IMR-90 (cell line): ENCODE results near the gene LENG1. TPM values are rescaled to one million over a fixed set of nuclear protein-coding genes. Genes with fewer than 3 reads are reported as not detected.

Experiments used
- ATAC-seq: fragments of 200-7000 bp; cut with Tn5 transposase; 2 replicates; pipeline ENCODE4 v1.9.1; 2020; ENCODE audit warnings: low read depth, mild to moderate bottlenecking, moderate library complexity
- BruUV-seq: library from RNA; stranded (reverse); fragments of 400-500 nt; replicated peaks from 2 replicates; lab custom pipeline; 2021; lab: Mats Ljungman, UMichigan
- CTCF ChIA-PET: fragments of 300-600 bp; formaldehyde crosslinking; extraction: SDS; loops from one replicate; lab custom pipeline; 2021; ENCODE audit warnings: antibody characterized with exemption; lab: Yijun Ruan, JAX
- POLR2A ChIA-PET: fragments of 300-600 bp; sonication (Branson Sonifier 250); formaldehyde crosslinking; loops from one replicate; lab custom pipeline; 2022; ENCODE audit warnings: antibody characterized with exemption; ENCODE audit not compliant: unreplicated experiment; lab: Charles Lee
- DNase-seq: peaks from one replicate; pipeline ENCODE4 v3.0.0; 2013
- H2AFZ ChIP-seq: replicated peaks from 2 replicates; pipeline ENCODE3; 2013; ENCODE audit warnings: low read length, mild to moderate bottlenecking; ENCODE audit not compliant: poor library complexity
- H2AK5ac ChIP-seq: 2 replicates; pipeline ENCODE4 v1.6.1; 2013; ENCODE audit warnings: low read depth, low read length, inconsistent platforms
- H2AK9ac ChIP-seq: replicated peaks from 2 replicates; pipeline ENCODE3; 2013; ENCODE audit warnings: mild to moderate bottlenecking, low read depth, low read length, moderate library complexity; ENCODE audit not compliant: poor library complexity
- H2BK120ac ChIP-seq: 2 replicates; pipeline ENCODE4 v1.6.1; 2013; ENCODE audit warnings: low read depth, low read length, inconsistent platforms
- H2BK15ac ChIP-seq: 3 replicates; pipeline ENCODE4 v1.6.1; 2013; ENCODE audit warnings: low read depth, low read length, inconsistent platforms
- H2BK20ac ChIP-seq: 2 replicates; pipeline ENCODE4 v1.6.1; 2013; ENCODE audit warnings: low read depth, mild to moderate bottlenecking, inconsistent platforms, low read length, moderate library complexity
- H2BK5ac ChIP-seq: 2 replicates; pipeline ENCODE4 v1.6.1; 2013; ENCODE audit warnings: mild to moderate bottlenecking, low read depth, low read length, inconsistent platforms; ENCODE audit not compliant: poor library complexity, severe bottlenecking
- H3K14ac ChIP-seq: replicated peaks from 2 replicates; pipeline ENCODE4 v1.6.1; 2013; ENCODE audit warnings: low read depth, low read length, inconsistent platforms
- H3K18ac ChIP-seq: 2 replicates; pipeline ENCODE4 v1.6.1; 2013; ENCODE audit warnings: low read depth, low read length, control low read depth
- H3K23ac ChIP-seq: 2 replicates; pipeline ENCODE4 v1.6.1; 2013; ENCODE audit warnings: low read depth, low read length, inconsistent platforms
- H3K27ac ChIP-seq: 2 replicates; pipeline ENCODE4 v1.5.1; 2013; ENCODE audit warnings: mild to moderate bottlenecking, control low read depth, low read length; ENCODE audit not compliant: insufficient read depth
- H3K27me3 ChIP-seq: 2 replicates; pipeline ENCODE4 v1.6.1; 2013; ENCODE audit warnings: low read length; ENCODE audit not compliant: control insufficient read depth, insufficient read depth
- H3K36me3 ChIP-seq: 2 replicates; pipeline ENCODE4 v1.6.1; 2013; ENCODE audit warnings: low read length, mixed read lengths; ENCODE audit not compliant: control insufficient read depth, insufficient read depth
- H3K4ac ChIP-seq: 2 replicates; pipeline ENCODE4 v1.6.1; 2013; ENCODE audit warnings: low read depth, low read length, inconsistent platforms
- H3K4me1 ChIP-seq: 2 replicates; pipeline ENCODE4 v1.6.1; 2013; ENCODE audit warnings: low read length, mixed read lengths; ENCODE audit not compliant: control insufficient read depth, insufficient read depth
- H3K4me2 ChIP-seq: 2 replicates; pipeline ENCODE4 v1.6.1; 2013; ENCODE audit warnings: low read depth, mild to moderate bottlenecking, control low read depth, low read length, moderate library complexity
- H3K4me3 ChIP-seq: 2 replicates; pipeline ENCODE4 v1.5.1; 2013; ENCODE audit warnings: low read depth, mild to moderate bottlenecking, control low read depth, low read length, moderate library complexity; ENCODE audit not compliant: insufficient read depth
- H3K56ac ChIP-seq: 2 replicates; pipeline ENCODE4 v1.6.1; 2013; ENCODE audit warnings: low read length, inconsistent platforms; ENCODE audit not compliant: insufficient read depth; ENCODE audit errors: extremely low read depth
- H3K79me1 ChIP-seq, 2 experiments: 2 replicates each; pipeline ENCODE4 v1.6.1; 2013; ENCODE audit warnings: low read length in 2 of 2, inconsistent platforms in 1 of 2, low read depth in 1 of 2
- H3K9ac ChIP-seq: 2 replicates; pipeline ENCODE4 v1.6.1; 2013; ENCODE audit warnings: low read depth, low read length, control low read depth
- H3K9me1 ChIP-seq: 2 replicates; pipeline ENCODE4 v1.6.1; 2013; ENCODE audit warnings: low read length, inconsistent platforms; ENCODE audit not compliant: insufficient read depth
- H3K9me3 ChIP-seq: 2 replicates; pipeline ENCODE4 v1.6.1; 2013; ENCODE audit warnings: low read length; ENCODE audit not compliant: control insufficient read depth, insufficient read depth
- H4K20me1 ChIP-seq: 2 replicates; pipeline ENCODE4 v1.6.1; 2013; ENCODE audit warnings: low read length, inconsistent platforms; ENCODE audit not compliant: insufficient read depth
- H4K5ac ChIP-seq: 2 replicates; pipeline ENCODE4 v1.6.1; 2013; ENCODE audit warnings: mild to moderate bottlenecking, low read depth, low read length, control low read depth
- H4K8ac ChIP-seq, 2 experiments: 2 replicates each; pipeline ENCODE4 v1.6.1; 2013; ENCODE audit warnings: low read depth in 2 of 2, low read length in 2 of 2, control low read depth in 1 of 2, inconsistent platforms in 1 of 2
- H4K91ac ChIP-seq: 2 replicates; pipeline ENCODE4 v1.6.1; 2013; ENCODE audit warnings: low read depth, low read length, inconsistent platforms; ENCODE audit not compliant: insufficient read depth
- MAFK ChIP-seq: IDR thresholded peaks from 2 replicates; pipeline ENCODE4 v1.6.1; 2012; ENCODE audit warnings: low read depth, low read length, improper control_type of control experiment
- MXI1 ChIP-seq: IDR thresholded peaks from 2 replicates; pipeline ENCODE4 v1.6.1; 2012; ENCODE audit warnings: low read depth, mild to moderate bottlenecking, low read length, moderate library complexity, borderline replicate concordance
- POLR2A ChIP-seq: IDR thresholded peaks from 2 replicates; pipeline ENCODE4 v1.6.1; 2012; ENCODE audit warnings: mild to moderate bottlenecking, low read depth, low read length
- SMC3 ChIP-seq: fragments of 150-350 bp; IDR thresholded peaks from 2 replicates; pipeline ENCODE4 v1.6.1; 2016; ENCODE audit warnings: low read depth, mild to moderate bottlenecking, antibody characterized with exemption, low read length, moderate library complexity
- WGBS, 2 experiments: methylation state at CpG; one replicate each; pipeline versions ENCODE4 v1.1.5 to v1.1.7; 2013; ENCODE audit warnings: missing lambda C conversion rate in 2 of 2; ENCODE audit not compliant: insufficient read length in 1 of 2; ENCODE audit errors: extremely low coverage in 2 of 2; 5-methylcytosine and 5-hydroxymethylcytosine counted together
- dilution Hi-C: fragments of 300-500 bp; cut with HindIII; formaldehyde crosslinking; loops from one replicate; pipeline ENCODE4 v1.14.3; 2018; ENCODE audit warnings: low sequenced_read_pairs; ENCODE audit not compliant: unreplicated experiment
- in situ Hi-C: fragments of 300-500 bp; cut with MboI; formaldehyde crosslinking; loops from 3 replicates; pipeline ENCODE4 v1.14.3; 2019; ENCODE audit warnings: low sequenced_read_pairs, inconsistent platforms, mixed read lengths
- intact Hi-C: fragments of 100-400 bp; cut with micrococcal nuclease; formaldehyde crosslinking; loops from 2 replicates; pipeline ENCODE4 v1.10.0; 2022
- polyA plus RNA-seq, 3 experiments: library from polyadenylated mRNA; depleted of rRNA; stranded (reverse); fragments of >200 nt; gene quantifications; 2 replicates each; pipeline ENCODE4 v1.2.3, GENCODE V29; 2012; ENCODE audit warnings: low replicate concordance in 1 of 3
- total RNA-seq: library from RNA; depleted of rRNA; stranded (reverse); fragments of >200 nt; gene quantifications from 2 replicates; pipeline ENCODE4 v1.2.3, GENCODE V29; 2012
- TF ChIP-seq, protein P1 (sequence below): fragments of 150-350 bp; IDR thresholded peaks from 2 replicates; pipeline ENCODE4 v1.6.1; 2017; ENCODE audit warnings: mild to moderate bottlenecking, antibody characterized with exemption, low read length, low read depth

The LENG1 gene
- total and polyA plus RNA-seq, 2 of the 4 experiments (the other 2 are of a cell fraction) = 2.7 to 5.3 TPM

DNA sequence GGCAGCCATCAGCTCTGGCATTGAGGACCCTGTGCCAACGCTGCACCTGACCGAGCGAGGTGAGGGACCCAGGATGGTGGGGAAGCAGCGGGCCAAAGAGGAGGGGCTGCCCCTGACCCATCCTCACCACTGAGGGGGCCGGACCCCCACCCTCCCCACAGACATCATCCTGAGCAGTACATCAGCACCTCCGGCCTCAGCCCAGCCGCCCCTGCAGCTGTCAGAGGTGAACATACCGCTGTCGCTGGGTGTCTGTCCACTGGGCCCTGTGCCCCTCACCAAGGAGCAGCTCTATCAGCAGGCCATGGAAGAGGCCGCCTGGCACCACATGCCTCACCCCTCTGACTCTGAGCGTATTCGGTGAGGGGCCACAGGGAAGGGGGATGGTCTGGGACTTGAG, 7.3 kb downstream of the LENG1 start:
- POLR2A ChIA-PET = no interaction called here
- no peak overlapping the region for H3K27ac ChIP-seq
- peaks cover 7% of the 10 kb centered on the region; the same call in 1 of the 2 replicates for H4K20me1 ChIP-seq
- 100% methylated on average over 3 of the region's 12 CpGs; no CpG with 5 or more reads in 1 of the 2 experiments for WGBS, 2 experiments
- H3K4ac ChIP-seq = no peak overlapping the region
- peaks cover 2 to 16% of the 10 kb centered on the region in 2 experiments; a peak in 2 of 4 replicates for H3K79me1 ChIP-seq
- H2AFZ ChIP-seq = no peak overlapping the region
- H4K5ac ChIP-seq = no peak overlapping the region
- BruUV-seq = no TSS peak
- no peak overlapping the region for H3K56ac ChIP-seq
- no peaks in the 10 kb centered on the region for H3K9me1 ChIP-seq
- in situ Hi-C loops = no loop called here
- H2AK5ac ChIP-seq = no peak overlapping the region
- no peak overlapping the region for H2BK120ac ChIP-seq
- no peaks in the 10 kb centered on the region for H3K9me3 ChIP-seq
- no peaks in the 10 kb centered on the region for H3K4me1 ChIP-seq
- no peak for DNase-seq
- intact Hi-C loops = no loop called here
- dilution Hi-C loops = no loop called here
- no peak overlapping the region for H2BK15ac ChIP-seq
- H2BK20ac ChIP-seq = no peak overlapping the region
- H3K4me2 ChIP-seq = no peak overlapping the region
- CTCF ChIA-PET = no interaction called here
- no peaks in the 10 kb centered on the region for H3K27me3 ChIP-seq
- no peak overlapping the region for H3K4me3 ChIP-seq
- no peak overlapping the region for H2BK5ac ChIP-seq
- H3K18ac ChIP-seq = no peak overlapping the region
- no peak overlapping the region for H3K9ac ChIP-seq
- H4K91ac ChIP-seq = no peak overlapping the region
- no peak overlapping the region for H4K8ac ChIP-seq
- H3K36me3 ChIP-seq = peaks cover 79% of the 10 kb centered on the region
- no peak overlapping the region for H3K23ac ChIP-seq
- H3K14ac ChIP-seq = no peak overlapping the region
- no peak for ATAC-seq
- TF ChIP-seq, protein P1, sequence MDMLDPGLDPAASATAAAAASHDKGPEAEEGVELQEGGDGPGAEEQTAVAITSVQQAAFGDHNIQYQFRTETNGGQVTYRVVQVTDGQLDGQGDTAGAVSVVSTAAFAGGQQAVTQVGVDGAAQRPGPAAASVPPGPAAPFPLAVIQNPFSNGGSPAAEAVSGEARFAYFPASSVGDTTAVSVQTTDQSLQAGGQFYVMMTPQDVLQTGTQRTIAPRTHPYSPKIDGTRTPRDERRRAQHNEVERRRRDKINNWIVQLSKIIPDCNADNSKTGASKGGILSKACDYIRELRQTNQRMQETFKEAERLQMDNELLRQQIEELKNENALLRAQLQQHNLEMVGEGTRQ = no peak
- TF ChIP-seq MAFK (no peak), MXI1 (no peak), POLR2A (no peak), SMC3 (no peak)
- H2AK9ac ChIP-seq = no peak overlapping the region
